ENCODE results near the gene CD99L2.
A peak's percentile ranks its signal among the peaks of the same experiment; 100 is the strongest.

The CD99L2 gene

DNA sequence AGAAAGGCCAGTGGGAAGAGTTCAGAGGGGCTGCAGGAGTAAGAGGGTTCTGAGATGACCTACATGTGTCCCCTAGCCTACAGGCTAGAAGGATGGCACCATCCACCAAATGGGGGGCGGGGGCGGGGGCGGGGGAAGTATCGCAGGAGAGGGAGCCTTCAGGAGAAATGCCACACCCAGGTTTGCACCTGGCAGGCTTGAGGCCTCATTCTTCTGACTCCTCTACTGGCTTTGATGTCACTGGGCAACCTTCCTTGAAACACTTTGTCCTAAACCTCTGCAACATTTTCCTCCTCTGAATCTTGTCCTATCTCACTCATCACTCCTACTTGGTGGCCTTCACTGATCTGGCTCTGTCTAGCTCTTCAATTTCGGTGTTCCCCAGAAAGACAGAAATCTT lies 24.0 kb downstream of the CD99L2 start:
- Mint-ChIP-seq H3K36me3 (peaks cover 25% of the 10 kb centered on the region), H3K4me1 (peaks cover 50% of the 10 kb centered on the region), H3K27ac (no peak overlapping the region), H3K4me3 (no peak overlapping the region), H3K27me3 (no peaks in the 10 kb centered on the region), H3K9me3 (no peaks in the 10 kb centered on the region)
- no peak for ATAC-seq

GRCh38 chrX:150873616-150874015 lies 24.9 kb downstream of the CD99L2 start:
- H3K36me3 Mint-ChIP-seq = peaks cover 19% of the 10 kb centered on the region

GRCh38 chrX:150872773-150873336 lies 25.6 kb downstream of the CD99L2 start:
- Mint-ChIP-seq H3K4me1 (peaks cover 50% of the 10 kb centered on the region), H3K27me3 (no peaks in the 10 kb centered on the region), H3K27ac (peak overlapping the region; percentile 14), H3K4me3 (no peak overlapping the region), H3K9me3 (no peaks in the 10 kb centered on the region), H3K36me3 (peaks cover 19% of the 10 kb centered on the region)
- ATAC-seq = no peak

More at GRCh38 chrX:150873616-150874015, 24.9 kb downstream of the CD99L2 start:
- Mint-ChIP-seq H3K9me3 (no peaks in the 10 kb centered on the region), H3K4me1 (peaks cover 52% of the 10 kb centered on the region), H3K27ac (peak overlapping the region; percentile 15), H3K4me3 (no peak overlapping the region), H3K27me3 (no peaks in the 10 kb centered on the region)
- no peak for ATAC-seq

GRCh38 chrX:150871341-150871811 lies 27.1 kb downstream of the CD99L2 start:
- Mint-ChIP-seq H3K27ac (no peak overlapping the region), H3K4me1 (peaks cover 50% of the 10 kb centered on the region), H3K36me3 (peaks cover 18% of the 10 kb centered on the region), H3K4me3 (no peak overlapping the region), H3K27me3 (no peaks in the 10 kb centered on the region), H3K9me3 (no peaks in the 10 kb centered on the region)
- no peak for ATAC-seq

DNA sequence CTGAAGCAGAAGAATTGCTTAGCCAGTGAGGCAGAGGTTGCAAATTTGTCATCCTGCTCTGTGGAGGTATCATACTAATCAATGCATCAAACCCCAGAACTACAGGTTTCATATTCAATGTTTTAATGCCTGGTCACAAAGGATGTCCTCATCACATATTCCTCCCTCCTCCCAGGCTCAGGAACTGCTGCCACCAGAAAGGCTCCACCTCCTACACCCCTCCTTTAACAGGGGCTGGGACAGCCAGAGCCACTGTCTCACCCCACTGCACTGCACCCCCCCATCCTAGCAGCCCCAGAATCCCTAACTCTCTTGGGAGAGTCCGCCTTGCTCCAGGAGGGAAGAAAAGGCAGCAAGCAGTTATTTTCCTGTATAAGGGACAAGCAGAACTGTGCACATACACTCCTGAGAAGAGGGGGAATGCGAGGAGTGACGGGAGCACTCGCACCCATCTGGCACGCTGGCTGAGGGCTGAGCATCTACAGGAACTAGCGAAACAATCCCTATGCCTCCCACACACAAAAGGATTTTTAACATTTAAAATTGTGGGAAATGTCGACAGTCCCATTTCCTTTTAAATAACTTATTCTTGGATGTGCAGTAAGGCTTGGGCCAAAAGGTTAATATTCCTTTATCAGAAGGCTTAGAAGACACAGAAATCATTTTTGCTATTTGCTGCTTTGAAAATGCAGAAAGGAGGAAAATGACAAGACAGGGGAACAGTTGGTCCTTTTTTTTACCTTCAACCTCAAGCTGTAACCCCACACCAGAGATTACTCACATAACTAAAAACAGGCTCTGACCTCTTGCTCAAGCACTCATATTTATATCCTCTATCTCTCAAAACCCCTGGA lies 27.8 kb downstream of the CD99L2 start:
- Mint-ChIP-seq H3K27ac (no peak overlapping the region), H3K4me3 (no peak overlapping the region), H3K4me1 (peaks cover 50% of the 10 kb centered on the region), H3K27me3 (no peaks in the 10 kb centered on the region), H3K36me3 (peaks cover 11% of the 10 kb centered on the region), H3K9me3 (no peaks in the 10 kb centered on the region)
- no peak for ATAC-seq

GRCh38 chrX:150870029-150870428 lies 28.4 kb downstream of the CD99L2 start:
- ATAC-seq = no peak
- Mint-ChIP-seq H3K4me3 (no peak overlapping the region), H3K9me3 (no peaks in the 10 kb centered on the region), H3K27me3 (no peaks in the 10 kb centered on the region), H3K4me1 (peaks cover 49% of the 10 kb centered on the region), H3K27ac (no peak overlapping the region), H3K36me3 (peaks cover 11% of the 10 kb centered on the region)

DNA sequence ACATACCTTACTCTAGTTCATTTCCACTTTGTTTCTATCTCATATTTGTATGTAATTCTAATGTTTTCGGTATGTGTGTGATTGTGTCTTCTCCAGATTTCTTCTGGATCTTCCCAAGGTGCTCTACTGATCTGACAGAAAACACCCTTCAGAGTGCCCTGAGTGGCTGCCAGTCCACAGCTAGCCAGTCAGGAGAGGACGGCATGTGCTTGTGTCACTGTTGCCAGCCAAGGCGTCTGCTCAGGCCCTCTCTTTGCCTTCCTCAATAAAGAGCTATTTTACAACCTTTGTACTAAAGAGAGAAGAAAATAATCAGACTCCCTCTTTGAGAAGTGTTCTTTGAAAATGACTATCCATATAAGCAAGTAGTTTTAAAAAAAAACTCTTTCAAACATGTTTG lies 29.0 kb downstream of the CD99L2 start:
- Mint-ChIP-seq H3K36me3 (peaks cover 8% of the 10 kb centered on the region), H3K27me3 (no peaks in the 10 kb centered on the region), H3K4me3 (peak overlapping the region; percentile 41), H3K27ac (peak overlapping the region; percentile 57), H3K4me1 (peaks cover 43% of the 10 kb centered on the region), H3K9me3 (no peaks in the 10 kb centered on the region)
- ATAC-seq = no peak

- Mint-ChIP-seq H3K4me3 (no peak overlapping the region), H3K4me1 (peaks cover 35% of the 10 kb centered on the region), H3K27me3 (no peaks in the 10 kb centered on the region), H3K27ac (peak overlapping the region; percentile 57), H3K36me3 (peaks cover 8% of the 10 kb centered on the region), H3K9me3 (no peaks in the 10 kb centered on the region)
- no peak for ATAC-seq
Observed at GRCh38 chrX:150868625-150869024, 29.8 kb downstream of the CD99L2 start.

DNA sequence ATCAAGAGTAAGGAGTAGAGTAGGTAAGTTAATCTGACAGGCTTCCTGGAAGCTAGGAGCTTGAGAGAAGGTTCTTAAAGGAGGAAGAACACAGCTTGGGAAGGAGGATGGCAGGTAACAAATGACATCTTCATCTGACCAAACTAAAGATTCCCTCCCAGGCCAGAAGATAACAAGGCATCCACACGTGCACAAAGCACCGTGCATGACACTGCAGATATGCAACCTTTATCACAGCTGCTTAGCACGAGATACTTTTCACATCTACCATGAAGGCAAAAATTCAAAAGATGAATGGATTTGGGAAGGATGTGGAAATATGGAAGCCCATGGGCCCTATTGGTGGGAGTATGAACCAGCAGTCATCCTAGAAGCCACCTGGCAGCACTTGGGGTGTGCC lies 34.3 kb downstream of the CD99L2 start:
- ATAC-seq = no peak
- Mint-ChIP-seq H3K27ac (no peak overlapping the region), H3K4me3 (no peak overlapping the region), H3K9me3 (no peaks in the 10 kb centered on the region), H3K4me1 (peaks cover 7% of the 10 kb centered on the region), H3K27me3 (no peaks in the 10 kb centered on the region), H3K36me3 (peaks cover 13% of the 10 kb centered on the region)

GRCh38 chrX:150863191-150863590 lies 35.3 kb downstream of the CD99L2 start:
- Mint-ChIP-seq H3K4me1 (peaks cover 5% of the 10 kb centered on the region), H3K27ac (no peak overlapping the region), H3K36me3 (peaks cover 21% of the 10 kb centered on the region), H3K27me3 (no peaks in the 10 kb centered on the region), H3K9me3 (peaks cover 5% of the 10 kb centered on the region), H3K4me3 (no peak overlapping the region)
- no peak for ATAC-seq

DNA sequence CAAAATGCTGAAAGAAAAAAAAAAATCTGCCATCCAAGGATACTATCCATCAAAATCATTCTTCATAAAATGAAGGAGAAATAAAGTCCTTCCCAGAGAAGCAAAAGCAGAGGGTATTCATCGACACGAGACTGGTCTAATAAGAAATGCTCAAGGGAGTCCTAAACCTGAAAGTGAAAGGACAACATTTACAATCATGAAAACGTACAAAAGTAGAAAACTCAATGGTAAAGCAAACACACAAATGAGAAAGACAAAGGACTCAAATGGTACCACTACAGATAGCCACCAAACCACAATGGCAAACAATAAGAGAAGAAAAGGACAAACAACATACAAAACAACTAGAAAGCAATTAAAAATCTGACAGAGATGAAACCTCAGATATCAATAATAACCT lies 41.0 kb downstream of the CD99L2 start:
- Mint-ChIP-seq H3K36me3 (peaks cover 56% of the 10 kb centered on the region), H3K27ac (no peak overlapping the region), H3K27me3 (no peaks in the 10 kb centered on the region), H3K4me1 (peaks cover 5% of the 10 kb centered on the region), H3K9me3 (peaks cover 21% of the 10 kb centered on the region), H3K4me3 (no peak overlapping the region)
- no peak for ATAC-seq

DNA sequence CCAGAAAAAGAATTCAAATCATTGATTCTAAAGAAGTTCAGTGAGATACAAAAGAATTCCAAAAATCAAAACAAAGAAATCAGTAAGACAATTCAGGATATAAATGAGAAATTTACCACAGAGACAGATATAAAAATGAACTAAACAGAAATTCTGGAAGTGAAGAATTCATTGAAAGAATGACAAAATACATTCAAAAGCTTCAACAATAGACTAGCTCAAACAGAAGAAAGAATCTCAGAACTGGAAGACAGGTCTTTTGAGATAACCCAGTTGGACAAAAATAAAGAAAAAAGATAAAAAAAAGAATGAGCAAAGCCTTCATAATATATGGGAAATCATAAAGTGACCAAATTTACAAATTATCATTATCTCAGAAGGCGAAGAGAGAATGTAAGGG lies 41.7 kb downstream of the CD99L2 start:
- H3K9me3 Mint-ChIP-seq = peaks cover 21% of the 10 kb centered on the region
- H3K4me1 Mint-ChIP-seq = peaks cover 5% of the 10 kb centered on the region
- H3K4me3 Mint-ChIP-seq = no peak overlapping the region
- ATAC-seq = no peak
- no peaks in the 10 kb centered on the region for H3K27me3 Mint-ChIP-seq
- H3K36me3 Mint-ChIP-seq = peaks cover 59% of the 10 kb centered on the region
- no peak overlapping the region for H3K27ac Mint-ChIP-seq

- Mint-ChIP-seq H3K9me3 (peaks cover 21% of the 10 kb centered on the region), H3K4me3 (no peak overlapping the region), H3K27me3 (no peaks in the 10 kb centered on the region), H3K27ac (no peak overlapping the region), H3K4me1 (peaks cover 5% of the 10 kb centered on the region), H3K36me3 (peaks cover 59% of the 10 kb centered on the region)
- ATAC-seq = no peak
Observed at GRCh38 chrX:150856101-150856500, 42.4 kb downstream of the CD99L2 start.

GRCh38 chrX:150854856-150855255 lies 43.6 kb downstream of the CD99L2 start:
- H3K4me3 Mint-ChIP-seq = no peak overlapping the region
- H3K9me3 Mint-ChIP-seq = peaks cover 21% of the 10 kb centered on the region
- no peak for ATAC-seq
- no peaks in the 10 kb centered on the region for H3K27me3 Mint-ChIP-seq
- H3K36me3 Mint-ChIP-seq = peaks cover 59% of the 10 kb centered on the region
- H3K4me1 Mint-ChIP-seq = peaks cover 5% of the 10 kb centered on the region
- no peak overlapping the region for H3K27ac Mint-ChIP-seq

- Mint-ChIP-seq H3K9me3 (peaks cover under 1% of the 10 kb centered on the region), H3K27ac (no peak overlapping the region), H3K4me3 (no peak overlapping the region), H3K27me3 (no peaks in the 10 kb centered on the region), H3K4me1 (peaks cover 7% of the 10 kb centered on the region), H3K36me3 (peaks cover 24% of the 10 kb centered on the region)
- ATAC-seq = no peak
Observed at GRCh38 chrX:150849996-150850720, 48.3 kb downstream of the CD99L2 start.
